HepG2 (cell line): ENCODE data around the gene TSGA10IP. TPM values are rescaled to one million over a fixed set of nuclear protein-coding genes. Genes with fewer than 3 reads are reported as not detected.

Source experiments
- AKAP8 ChIP-seq: sonication (generic); formaldehyde crosslinking; IDR thresholded peaks from 2 replicates; pipeline ENCODE4 v1.5.1; 2020; ENCODE audit warnings: mild to moderate bottlenecking, missing genetic modification reagents
- DR1 ChIP-seq: sonication (generic); formaldehyde crosslinking; IDR thresholded peaks from 2 replicates; pipeline ENCODE4 v1.8.0; 2021; ENCODE audit warnings: mild to moderate bottlenecking, missing genetic modification reagents, inconsistent platforms
- ETV5 ChIP-seq: IDR thresholded peaks from 2 replicates; pipeline ENCODE4 v1.6.1; 2018; ENCODE audit warnings: missing biosample characterization, missing genetic modification reagents, inconsistent platforms, borderline replicate concordance
- GFI1 ChIP-seq: sonication (generic); formaldehyde crosslinking; IDR thresholded peaks from 2 replicates; pipeline ENCODE4 v1.5.0; 2020; ENCODE audit warnings: missing genetic modification reagents, mild to moderate bottlenecking, borderline replicate concordance
- HDAC2 ChIP-seq: sonication (generic); formaldehyde crosslinking; IDR thresholded peaks from 2 replicates; pipeline ENCODE4 v1.4.0; 2020; ENCODE audit warnings: missing genetic modification reagents
- HIVEP1 ChIP-seq: sonication (generic); formaldehyde crosslinking; IDR thresholded peaks from 2 replicates; pipeline ENCODE4 v1.4.0; 2020; ENCODE audit warnings: mild to moderate bottlenecking, missing genetic modification reagents
- HNF1B ChIP-seq: sonication (generic); formaldehyde crosslinking; IDR thresholded peaks from 2 replicates; pipeline ENCODE4 v1.5.1; 2020; ENCODE audit warnings: mild to moderate bottlenecking, moderate library complexity, missing genetic modification reagents
- KMT2A ChIP-seq: sonication (generic); formaldehyde crosslinking; IDR thresholded peaks from 2 replicates; pipeline ENCODE4 v1.4.0; 2020; ENCODE audit warnings: missing genetic modification reagents
- MAX ChIP-seq: IDR thresholded peaks from 2 replicates; pipeline ENCODE4 v1.6.1; 2012; ENCODE audit warnings: inconsistent platforms
- MEIS2 ChIP-seq: sonication (generic); formaldehyde crosslinking; IDR thresholded peaks from 2 replicates; pipeline ENCODE4 v1.9.0; 2021; ENCODE audit warnings: mild to moderate bottlenecking, missing genetic modification reagents
- NR3C1 ChIP-seq: sonication (generic); formaldehyde crosslinking; IDR thresholded peaks from 2 replicates; pipeline ENCODE4 v1.4.0; 2020; ENCODE audit warnings: missing genetic modification reagents
- PAWR ChIP-seq: sonication (generic); formaldehyde crosslinking; IDR thresholded peaks from 2 replicates; pipeline ENCODE4 v1.4.0; 2020; ENCODE audit warnings: missing genetic modification reagents, mild to moderate bottlenecking, borderline replicate concordance
- POLR2A ChIP-seq, 2 experiments: IDR thresholded peaks; 2 replicates each; pipeline ENCODE4 v1.6.1; 2011; ENCODE audit warnings: low read depth in 2 of 2, low read length in 2 of 2, mild to moderate bottlenecking in 1 of 2, moderate library complexity in 1 of 2; ENCODE audit not compliant: insufficient read depth in 1 of 2
- RBFOX2 ChIP-seq: fragments of 200-400 bp; formaldehyde crosslinking; IDR thresholded peaks from 2 replicates; pipeline ENCODE4 v1.6.1; 2017; ENCODE audit warnings: low read depth, mild to moderate bottlenecking, low read length
- REPIN1 ChIP-seq: sonication (generic); formaldehyde crosslinking; IDR thresholded peaks from 2 replicates; pipeline ENCODE4 v1.8.0; 2022; ENCODE audit warnings: missing genetic modification reagents, low read depth, mild to moderate bottlenecking, borderline replicate concordance
- RNF2 ChIP-seq: fragments of 450-650 bp; conservative IDR thresholded peaks from 2 replicates; pipeline ENCODE4 v1.6.1; 2016; ENCODE audit warnings: low read depth
- TFDP2 ChIP-seq: sonication (generic); formaldehyde crosslinking; IDR thresholded peaks from 2 replicates; pipeline ENCODE4 v1.4.0; 2020; ENCODE audit warnings: missing genetic modification reagents
- YEATS2 ChIP-seq: sonication (generic); formaldehyde crosslinking; IDR thresholded peaks from 2 replicates; pipeline ENCODE4 v1.4.0; 2020; ENCODE audit warnings: missing genetic modification reagents, borderline replicate concordance
- ZEB1 ChIP-seq: IDR thresholded peaks from 2 replicates; pipeline ENCODE4 v1.6.1; 2012; ENCODE audit warnings: mild to moderate bottlenecking, low read depth, inconsistent platforms; ENCODE audit not compliant: insufficient replicate concordance
- ZFP36L1 ChIP-seq: sonication (generic); formaldehyde crosslinking; IDR thresholded peaks from 2 replicates; pipeline ENCODE4 v1.8.0; 2022; ENCODE audit warnings: mild to moderate bottlenecking, missing genetic modification reagents, moderate library complexity
- ZFP90 ChIP-seq: sonication (generic); formaldehyde crosslinking; IDR thresholded peaks from 2 replicates; pipeline ENCODE4 v1.8.0; 2022; ENCODE audit warnings: missing genetic modification reagents, mild to moderate bottlenecking, inconsistent platforms, borderline replicate concordance
- ZFYVE20 ChIP-seq: sonication (generic); formaldehyde crosslinking; IDR thresholded peaks from 2 replicates; pipeline ENCODE4 v1.8.0; 2023; ENCODE audit warnings: low read depth, mild to moderate bottlenecking, moderate library complexity, missing genetic modification reagents, borderline replicate concordance
- ZGPAT ChIP-seq: IDR thresholded peaks from 2 replicates; pipeline ENCODE4 v1.6.1; 2016; ENCODE audit warnings: mild to moderate bottlenecking
- ZNF232 ChIP-seq: sonication (generic); formaldehyde crosslinking; IDR thresholded peaks from 2 replicates; pipeline ENCODE4 v1.4.0; 2020; ENCODE audit warnings: missing genetic modification reagents, borderline replicate concordance
- ZNF567 ChIP-seq: sonication (generic); formaldehyde crosslinking; IDR thresholded peaks from 2 replicates; pipeline ENCODE4 v1.8.1; 2023; ENCODE audit warnings: mild to moderate bottlenecking, missing genetic modification reagents, borderline replicate concordance
- ZNF761 ChIP-seq: sonication (generic); formaldehyde crosslinking; conservative IDR thresholded peaks from 2 replicates; pipeline ENCODE4 v1.4.0; 2020; ENCODE audit warnings: mild to moderate bottlenecking, missing genetic modification reagents
- polyA plus RNA-seq, 8 experiments: library from polyadenylated mRNA; depleted of rRNA in 3 of 8; stranded (reverse) in 7 of 8; unstranded in 1 of 8; fragments of >200 nt; fragmentation: Illumina TruSeq in 4 of 8; extraction: Trizol in 4 of 8; gene quantifications; 2 replicates each; pipeline versions ENCODE4 v1.2.1 to v1.2.3, GENCODE V29; 2011 to 2016; ENCODE audit warnings: low read depth in 4 of 8, missing spikeins in 1 of 8, mixed read lengths in 1 of 8; ENCODE audit not compliant: insufficient read depth in 1 of 8
- total RNA-seq, 5 experiments: library from RNA; depleted of rRNA; stranded (reverse); fragments of >200 nt; fragmentation: Illumina TruSeq; extraction: Trizol; gene quantifications; 2 replicates each; pipeline ENCODE4 v1.2.3, GENCODE V29; 2016; ENCODE audit warnings: low read depth in 1 of 5

The TSGA10IP gene
- total and polyA plus RNA-seq, 2 of the 13 experiments (the other 11 are each of a cell fraction or from before 2014, with no cell fraction given), result not detected

DNA sequence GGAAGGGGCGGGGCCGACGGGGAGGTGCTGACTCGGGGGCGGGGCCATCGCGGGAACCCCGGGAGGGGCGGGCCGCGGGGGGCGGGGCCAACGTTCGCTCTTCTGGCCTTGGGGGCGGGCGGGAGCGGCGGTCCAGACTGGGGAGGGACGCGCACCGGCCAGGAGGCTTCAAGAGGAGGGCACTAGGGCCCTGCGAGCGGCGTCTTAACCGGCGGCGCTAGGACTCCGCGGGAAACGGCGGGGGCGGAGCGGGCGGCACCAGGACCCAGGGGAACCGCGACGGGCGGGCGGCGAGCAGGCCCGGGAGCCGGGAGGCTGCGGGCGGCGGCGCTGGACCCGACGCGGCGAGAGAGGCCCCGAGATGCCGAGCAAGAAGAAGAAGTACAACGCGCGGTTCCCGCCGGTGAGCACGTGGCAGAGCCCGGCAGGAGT lies 26.1 kb upstream of the TSGA10IP start, which contains the start of gene DRAP1 (continued):
- peak; percentile 81 for TF ChIP-seq REPIN1 (CRISPR knock-in tag)
- TF ChIP-seq MEIS2, result peak; percentile 71; the same call in 1 of the 2 replicates
- TF ChIP-seq ZNF232 (CRISPR knock-in tag), result peak; percentile 68; the same call in 1 of the 2 replicates
- TF ChIP-seq NR3C1 (CRISPR knock-in tag), result no peak
- TF ChIP-seq PAWR (CRISPR knock-in tag), result no peak
- peak; percentile 51; the same call in 1 of the 2 replicates for TF ChIP-seq YEATS2 (CRISPR knock-in tag)
- peak; percentile 86 for TF ChIP-seq TFDP2
- TF ChIP-seq GFI1 (CRISPR knock-in tag), result 0 out of 2 replicates have a peak, but pooled peaks have one; percentile 80
- no peak for TF ChIP-seq HNF1B
- TF ChIP-seq ZFYVE20 (CRISPR knock-in tag), result no peak
- TF ChIP-seq ZFP90 (CRISPR knock-in tag), result 0 out of 2 replicates have a peak, but pooled peaks have one; percentile 27
- TF ChIP-seq ZNF567 (CRISPR knock-in tag), result 0 out of 2 replicates have a peak, but pooled peaks have one; percentile 54
- TF ChIP-seq HIVEP1 (CRISPR knock-in tag), result peak; percentile 90; the same call in 1 of the 2 replicates
- TF ChIP-seq ZGPAT (CRISPR knock-in tag), result peak; percentile 67; the same call in 1 of the 2 replicates
- TF ChIP-seq MAX, result peak; percentile 86
- TF ChIP-seq KMT2A (CRISPR knock-in tag), result peak; percentile 78; the same call in 1 of the 2 replicates
- 0 out of 2 replicates have a peak, but pooled peaks have one; percentile 5 for TF ChIP-seq DR1 (CRISPR knock-in tag)
- TF ChIP-seq HDAC2 (CRISPR knock-in tag), result peak; percentile 58; the same call in 1 of the 2 replicates
- TF ChIP-seq AKAP8, result no peak
- TF ChIP-seq RNF2, result peak; percentile 70
- 0 out of 2 replicates have a peak, but pooled peaks have one; percentile 44 for TF ChIP-seq ZFP36L1
- peak; percentile 71 for TF ChIP-seq RBFOX2
- TF ChIP-seq ZNF761 (CRISPR knock-in tag), result peak; percentile 57; the same call in 1 of the 2 replicates
- peak; percentile 74 for TF ChIP-seq ETV5 (CRISPR knock-in tag)
- peak in 1 of 2 experiments; percentile 46; a peak in 2 of 4 replicates for TF ChIP-seq POLR2A (IDR thresholded peaks at IDR 0.05; ENCODE audit: insufficient read depth in 1 of 2, low read depth in 2 of 2, low read length in 2 of 2)
- TF ChIP-seq ZEB1, result peak; percentile 52
